Measurements from ENCODE around the gene KIF16B.

The KIF16B gene

DNA sequence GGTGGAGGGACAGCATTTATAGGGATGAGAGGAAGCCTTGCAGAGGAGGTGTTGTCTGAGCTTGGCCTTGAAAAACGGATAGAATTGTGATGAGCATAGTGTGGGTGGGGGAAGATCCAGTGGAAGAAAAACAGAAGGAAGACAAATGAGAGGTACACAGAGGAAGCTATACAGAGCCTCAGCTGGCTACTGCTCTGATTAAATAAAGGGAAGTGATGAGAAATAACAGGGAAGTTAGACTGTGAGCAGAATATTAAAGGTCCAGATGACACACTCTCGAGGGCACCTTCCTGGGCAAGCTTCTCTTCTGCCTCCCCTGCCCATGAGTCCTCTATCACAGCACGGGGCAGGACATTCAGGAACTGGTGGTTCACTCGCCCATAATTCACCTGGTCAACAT lies 182.3 kb downstream of the KIF16B start:
- no peak for DNase-seq

DNA sequence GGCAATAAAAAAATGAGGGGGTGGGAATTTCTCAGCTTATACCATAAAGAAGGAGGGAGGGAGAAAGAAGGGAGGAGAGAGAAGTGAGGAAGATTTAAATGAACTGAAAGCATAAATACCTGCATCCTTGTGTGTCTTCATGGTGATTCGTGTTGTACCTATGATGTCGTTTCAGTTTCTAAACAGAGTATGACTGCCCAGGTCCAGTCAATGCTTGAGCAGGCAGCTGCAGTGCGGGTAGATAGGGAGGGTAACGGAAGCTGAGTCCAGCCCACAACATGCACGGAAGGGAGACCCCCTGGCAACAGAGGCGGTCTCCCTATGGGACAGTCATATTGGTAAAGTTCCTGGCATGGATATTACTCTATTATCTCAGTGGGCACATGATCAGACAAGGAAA lies 184.5 kb downstream of the KIF16B start:
- DNase-seq: no peak

DNA sequence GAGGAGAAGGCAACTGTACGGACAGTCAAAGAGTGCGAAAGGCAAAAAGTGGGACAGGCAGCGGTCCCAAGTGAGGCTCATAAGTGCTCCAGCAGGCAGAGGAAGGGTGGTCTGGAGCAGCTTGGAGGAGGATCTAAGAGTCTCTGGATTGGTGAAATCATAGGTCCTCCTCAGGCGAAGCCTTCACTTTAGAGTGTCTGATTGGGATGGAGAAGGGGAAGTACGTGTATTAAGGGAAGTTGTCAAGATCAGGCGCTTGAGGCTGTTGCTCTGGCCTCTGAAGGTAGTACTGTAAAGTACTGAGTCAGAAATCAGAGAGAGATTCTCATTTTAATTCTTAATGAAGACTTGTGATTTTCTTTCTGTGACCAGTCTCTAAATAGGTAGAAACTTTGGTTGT lies 185.6 kb downstream of the KIF16B start:
- DNase-seq: no peak

DNA sequence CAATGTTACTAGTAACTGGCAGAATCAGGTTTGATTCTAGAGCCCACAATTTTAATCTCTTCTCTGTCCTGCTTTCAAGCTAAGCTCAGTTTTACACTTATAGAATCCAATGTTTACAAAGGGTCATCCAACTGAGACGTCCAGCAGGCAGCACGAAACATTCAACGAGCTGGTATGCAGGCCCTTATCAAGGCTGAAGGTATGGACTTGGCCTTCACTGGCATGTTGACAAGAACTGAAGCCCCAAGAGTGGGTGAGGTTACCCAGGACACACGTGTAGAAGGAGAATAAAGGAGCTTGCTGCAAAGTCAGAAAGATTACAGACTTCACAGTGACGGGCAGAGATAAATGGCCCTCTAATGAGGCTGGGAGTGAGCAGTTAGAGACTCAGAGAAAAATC lies 187.4 kb downstream of the KIF16B start:
- DNase-seq: no peak

DNA sequence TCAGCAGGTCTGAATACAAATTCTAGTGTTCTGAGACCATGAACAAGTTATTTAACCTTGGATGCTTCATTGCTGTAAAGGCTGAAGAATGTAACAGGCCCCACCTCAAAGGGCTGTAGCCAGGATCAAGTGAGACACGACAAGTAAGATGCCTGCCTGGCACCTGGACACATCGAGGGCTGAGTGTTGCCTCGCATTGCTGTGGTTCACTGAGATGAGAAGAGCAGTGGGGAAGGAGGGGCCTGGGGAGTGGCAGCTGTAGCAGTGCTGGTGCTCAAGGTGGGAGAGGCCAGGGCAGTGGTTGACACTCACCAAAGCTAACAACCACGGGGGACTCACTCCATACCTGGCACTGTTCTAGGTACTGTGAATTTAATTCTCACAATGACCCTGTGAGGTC lies 187.8 kb downstream of the KIF16B start:
- no peak for DNase-seq

DNA sequence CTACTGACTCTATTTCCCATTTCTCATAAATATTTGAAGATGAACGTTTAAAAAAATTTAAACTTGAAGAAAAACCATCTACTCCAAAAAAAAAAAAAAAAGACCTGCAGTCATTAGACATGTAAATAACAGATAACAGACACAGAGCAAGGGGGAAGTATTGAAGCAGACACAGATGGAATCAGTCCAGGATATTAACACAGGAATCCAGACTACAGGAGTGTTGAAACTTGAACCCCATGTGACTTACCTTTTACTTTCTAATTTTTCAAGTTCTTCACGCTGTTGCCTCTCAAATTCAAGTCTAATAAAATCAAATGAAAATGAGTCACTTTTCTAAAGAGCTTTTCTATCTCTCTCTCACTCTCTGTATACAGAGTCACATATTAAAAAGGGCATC lies 191.8 kb downstream of the KIF16B start:
- DNase-seq: no peak

DNA sequence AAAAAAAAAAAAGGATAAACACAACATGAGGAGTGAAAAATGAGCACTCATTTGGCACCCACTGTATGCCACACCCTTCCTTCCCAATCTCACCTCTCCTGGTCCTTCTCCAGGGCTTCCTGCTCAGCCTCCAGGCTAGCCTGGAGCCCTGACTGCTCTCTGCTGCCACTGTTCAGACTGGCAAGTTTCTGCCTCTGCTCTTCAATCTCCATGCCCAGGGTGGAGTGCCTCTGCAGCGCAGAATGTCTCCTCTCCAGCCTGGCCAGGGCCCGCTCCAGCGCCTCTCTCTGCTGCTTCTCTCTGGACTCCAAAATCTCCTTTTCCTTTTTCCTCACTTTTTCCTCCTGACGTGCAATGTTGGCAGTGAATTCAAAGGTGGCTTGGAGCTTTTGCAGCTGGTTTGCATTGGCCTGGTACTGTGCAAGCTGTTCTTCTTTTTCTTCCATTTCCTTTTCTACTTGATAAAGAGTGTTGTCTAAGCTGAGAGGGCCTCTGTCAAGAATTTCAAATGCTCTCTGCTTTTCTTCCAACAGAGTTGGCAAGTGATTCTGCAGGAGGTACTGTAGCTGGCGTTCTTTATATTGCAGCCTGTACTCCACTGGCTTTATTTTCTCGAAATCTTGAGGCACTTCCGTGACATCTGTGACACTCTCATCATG lies 194.4 kb downstream of the KIF16B start:
- DNase-seq: no peak

DNA sequence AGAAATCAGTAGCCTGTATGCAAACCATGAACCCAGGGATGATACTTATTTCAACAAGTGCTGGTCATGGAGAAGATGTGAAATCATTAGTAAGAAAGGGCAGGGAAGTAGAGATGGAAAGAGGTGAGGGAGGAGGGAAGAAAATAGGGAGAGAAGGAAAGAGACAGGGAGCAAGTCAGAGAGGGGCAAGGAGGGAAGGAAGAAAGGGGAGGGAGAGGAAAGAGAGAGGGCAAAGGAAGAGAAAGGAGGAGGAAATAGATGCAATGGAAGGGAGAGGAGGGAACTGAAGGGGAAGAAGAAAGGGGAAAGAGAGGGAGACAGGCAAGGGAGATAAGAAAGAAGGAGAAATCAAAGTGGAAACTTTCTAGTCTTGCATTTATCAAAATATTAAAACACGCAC lies 195.1 kb downstream of the KIF16B start:
- no peak for DNase-seq

DNA sequence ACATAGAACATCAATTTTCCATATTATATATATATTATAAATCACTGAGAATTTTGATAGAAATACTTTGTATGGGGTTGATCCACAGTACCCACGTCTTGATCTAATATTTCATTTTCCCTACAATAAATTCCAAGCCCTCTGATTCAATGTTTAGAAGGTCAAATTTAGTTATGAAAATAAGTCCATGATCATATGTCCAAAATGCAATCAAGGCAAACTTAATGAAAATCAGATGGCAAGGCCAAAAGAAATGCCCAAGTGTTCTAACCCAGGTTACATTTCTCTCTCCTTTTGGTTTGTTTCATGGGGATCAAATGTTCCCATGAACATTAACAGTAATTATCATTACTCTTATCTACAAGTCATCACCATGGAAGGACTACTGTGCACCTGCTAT lies 203.8 kb downstream of the KIF16B start:
- DNase-seq: no peak

DNA sequence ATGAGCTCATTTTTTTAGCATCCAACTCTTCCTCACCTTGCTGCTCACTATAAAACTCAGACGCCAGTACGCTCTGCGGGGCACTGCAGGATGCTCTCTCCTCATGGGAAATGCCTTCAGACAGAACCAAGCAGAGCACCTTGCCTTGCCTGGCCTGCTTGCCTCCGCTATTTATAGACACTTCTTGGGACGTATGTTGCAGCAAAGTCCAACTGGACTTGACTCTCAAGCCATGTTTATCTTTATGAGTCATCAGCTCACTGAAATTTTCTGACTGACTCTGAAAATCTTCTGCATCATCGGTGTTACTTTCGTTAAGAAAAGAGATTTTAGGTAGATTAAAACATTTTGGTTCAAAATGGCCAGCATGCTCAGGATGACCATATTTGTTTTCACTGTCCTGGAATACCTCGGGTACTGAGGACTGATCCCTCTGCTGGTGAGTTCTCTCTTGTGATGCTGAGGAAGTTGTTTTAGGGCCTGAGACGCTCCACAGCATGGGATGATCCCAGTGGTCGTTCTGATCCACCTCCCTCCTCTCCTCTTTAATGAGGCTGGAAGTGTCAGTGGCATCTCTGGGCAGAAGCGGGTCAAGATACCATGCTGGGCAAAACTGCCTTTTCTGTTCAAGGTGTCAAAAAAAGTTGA lies 204.5 kb downstream of the KIF16B start:
- no peak for DNase-seq

DNA sequence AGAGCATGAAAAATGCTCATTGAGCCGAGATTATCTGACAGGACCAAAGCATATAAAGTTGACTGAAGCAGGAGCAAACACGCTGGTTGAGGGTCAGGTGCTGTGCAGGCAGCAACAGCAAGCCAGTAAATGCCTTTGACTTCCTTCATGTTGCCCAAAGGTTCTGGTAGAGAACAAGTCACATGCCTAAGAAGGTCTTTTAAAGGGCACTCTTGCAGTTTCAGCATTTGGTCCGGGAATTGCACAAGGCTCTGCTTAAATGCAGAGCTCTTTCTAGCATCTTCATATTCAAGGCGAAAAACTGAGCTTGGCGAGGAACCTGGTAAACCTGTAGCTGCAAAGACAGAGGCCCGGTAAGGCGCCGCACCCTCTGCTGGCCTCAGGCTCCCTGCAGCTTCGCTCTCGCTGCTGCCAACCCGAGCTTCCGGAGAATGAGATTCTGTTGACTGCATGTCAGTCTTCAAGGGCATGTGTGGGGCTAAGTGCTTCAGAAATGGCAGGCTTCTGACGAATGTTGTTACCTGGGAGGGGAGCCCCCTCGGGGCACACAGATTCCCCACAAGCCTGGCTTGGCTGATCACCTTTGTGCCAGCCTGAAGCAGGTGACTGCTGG lies 205.2 kb downstream of the KIF16B start:
- no peak for DNase-seq

DNA sequence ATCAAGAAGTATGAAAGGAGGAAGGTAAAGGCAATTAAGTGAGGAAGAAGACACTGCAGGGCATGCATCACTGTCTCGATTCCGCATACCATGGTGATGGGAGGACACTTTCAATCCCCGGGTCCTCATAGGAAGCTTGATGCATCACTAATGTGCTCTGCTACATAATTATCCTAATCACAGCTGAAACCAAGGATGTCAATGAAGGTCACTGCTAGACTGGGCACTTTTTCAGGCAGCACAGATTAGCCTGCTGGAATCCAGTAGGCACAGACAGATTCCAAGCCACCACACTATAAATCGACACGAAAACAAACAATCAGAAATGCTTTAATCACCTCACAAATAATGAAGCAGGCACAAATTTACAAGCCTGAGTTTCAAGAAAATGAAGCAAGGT lies 206.7 kb downstream of the KIF16B start:
- no peak for DNase-seq

DNA sequence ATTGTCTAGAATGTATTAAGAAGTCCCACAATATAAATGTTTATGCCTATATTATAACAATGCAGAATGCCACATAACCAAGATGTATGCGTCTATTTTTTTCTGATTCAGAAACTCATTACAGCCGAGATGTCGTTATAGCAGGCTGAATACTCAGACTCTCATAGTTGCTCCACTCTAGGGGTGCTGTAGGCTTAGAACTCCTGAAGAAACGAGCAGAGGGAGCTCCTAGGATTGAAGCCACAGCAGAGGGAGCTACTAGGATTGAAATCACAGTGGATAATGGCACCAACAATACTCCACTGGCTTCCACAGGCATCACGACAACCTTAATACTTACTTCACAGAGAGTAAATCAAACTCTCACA lies 208.9 kb downstream of the KIF16B start:
- no peak for DNase-seq

DNA sequence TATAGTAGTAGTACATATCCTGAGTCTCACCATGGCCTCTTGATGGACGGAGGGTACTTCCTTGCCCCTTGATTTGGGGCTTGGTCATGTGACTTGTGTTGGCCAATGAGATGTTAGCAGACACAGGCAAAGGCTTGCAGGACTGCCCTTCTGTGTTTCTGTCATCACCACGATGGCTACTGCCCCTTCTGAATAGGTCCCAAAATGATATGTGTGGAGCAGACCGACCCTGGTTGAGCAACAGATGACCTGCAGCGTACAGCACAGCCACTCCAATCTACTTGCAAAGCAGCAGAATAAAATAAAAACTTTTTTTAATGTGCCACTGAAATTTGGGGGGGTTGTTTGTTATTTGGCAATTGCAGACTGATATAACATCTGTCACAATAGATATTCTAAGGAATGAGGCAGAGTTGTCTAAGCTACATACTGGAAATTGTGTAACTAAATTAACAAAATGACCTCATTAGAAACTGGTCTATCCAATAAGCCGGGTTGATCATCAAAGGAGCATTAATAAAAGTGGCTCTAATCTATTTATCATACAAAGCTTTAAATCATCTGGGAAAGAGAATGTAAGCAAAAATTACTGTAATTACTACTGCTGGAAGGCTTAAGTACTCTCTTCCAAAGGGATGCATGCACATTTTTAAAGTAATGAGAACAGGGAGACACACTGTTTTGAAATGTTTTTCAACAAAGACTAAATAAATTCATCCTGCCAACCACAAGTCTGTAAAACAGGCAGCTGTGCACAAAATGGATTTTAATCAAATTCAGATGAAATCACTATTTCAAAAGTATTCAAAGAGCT lies 209.5 kb downstream of the KIF16B start:
- DNase-seq: no peak

DNA sequence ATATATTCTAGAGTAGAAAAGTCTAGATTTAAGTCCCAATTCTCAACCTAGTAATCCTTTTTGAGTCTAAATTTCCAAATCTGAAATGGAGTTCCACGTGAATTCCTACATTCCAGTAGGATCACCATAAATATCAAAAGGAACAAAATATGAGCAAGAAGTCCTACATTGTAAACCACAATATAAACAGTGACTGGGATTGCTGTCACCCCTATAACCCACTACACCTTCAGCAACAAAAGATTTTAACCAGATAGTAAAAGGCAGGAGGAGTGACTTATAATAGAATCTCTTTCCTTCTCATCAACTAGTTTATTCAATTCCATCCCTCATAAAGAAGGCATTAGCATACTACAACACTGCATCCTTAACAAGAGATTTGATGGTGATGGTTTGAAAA lies 210.6 kb downstream of the KIF16B start:
- DNase-seq: no peak

DNA sequence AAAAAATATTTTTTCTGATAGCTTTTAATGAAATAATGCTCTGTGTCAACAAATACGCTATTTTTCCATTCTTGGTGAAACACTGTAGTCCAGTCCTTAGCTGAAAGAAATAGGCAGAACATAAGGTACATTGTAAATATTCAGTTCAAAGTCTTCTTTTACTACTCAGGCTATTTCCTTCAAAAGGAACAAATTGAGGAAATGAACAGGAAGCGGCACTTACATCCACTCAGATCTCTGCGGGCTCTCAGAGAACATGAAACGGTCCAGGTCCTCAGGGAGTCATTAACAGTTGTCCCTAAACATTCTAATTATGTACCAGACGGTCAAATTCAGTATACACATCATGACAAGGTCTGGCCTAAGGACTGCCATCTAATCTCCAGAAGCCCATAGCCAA lies 212.6 kb downstream of the KIF16B start:
- DNase-seq: no peak

DNA sequence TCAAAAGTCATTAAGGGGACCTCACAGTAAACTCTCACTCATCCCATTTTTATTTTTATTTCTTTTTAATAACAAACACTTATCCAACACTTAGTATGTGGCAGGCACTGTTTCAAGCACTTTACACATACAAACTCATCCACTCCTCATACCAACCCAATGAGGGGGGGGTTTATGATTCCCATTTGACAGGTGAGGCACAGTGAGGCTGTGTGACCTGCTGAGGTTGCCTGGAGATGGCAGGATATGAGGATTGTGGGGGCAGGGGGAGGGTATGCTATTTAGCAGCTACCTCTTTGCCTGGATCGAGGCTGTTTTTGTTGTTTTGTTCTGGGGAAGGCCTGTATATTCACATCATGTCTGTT lies 219.8 kb downstream of the KIF16B start:
- no peak for DNase-seq

DNA sequence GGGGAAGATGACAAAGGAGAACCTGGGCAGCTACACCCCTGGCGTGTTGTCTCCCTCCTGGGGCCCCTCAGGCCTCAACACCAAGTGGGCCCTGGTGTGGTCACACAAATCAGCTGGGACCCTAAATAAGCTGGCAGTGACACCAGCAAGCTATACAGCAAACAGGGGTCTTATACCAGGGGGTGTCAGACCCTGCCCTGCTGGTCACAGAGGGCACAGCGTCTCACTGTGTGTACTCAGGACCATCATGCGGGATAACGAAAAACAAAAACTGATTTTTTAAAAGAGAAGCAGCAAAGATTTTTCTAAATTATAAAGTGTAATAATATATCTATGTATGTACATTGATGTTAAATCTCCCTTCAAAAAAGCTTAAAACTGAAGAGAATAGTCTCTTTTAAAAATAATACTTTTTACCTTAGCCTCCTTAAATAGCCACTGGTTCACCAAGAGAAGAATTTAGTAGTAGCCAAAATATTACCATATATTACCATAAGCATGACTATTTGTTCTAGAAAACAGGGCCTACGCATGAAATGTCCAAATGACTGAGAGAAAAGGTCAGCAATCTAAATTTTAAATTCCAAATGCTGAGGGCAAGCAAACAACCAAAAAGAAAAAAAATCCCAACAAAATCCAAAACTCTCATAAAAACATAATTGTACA lies 220.4 kb downstream of the KIF16B start:
- no peak for DNase-seq

DNA sequence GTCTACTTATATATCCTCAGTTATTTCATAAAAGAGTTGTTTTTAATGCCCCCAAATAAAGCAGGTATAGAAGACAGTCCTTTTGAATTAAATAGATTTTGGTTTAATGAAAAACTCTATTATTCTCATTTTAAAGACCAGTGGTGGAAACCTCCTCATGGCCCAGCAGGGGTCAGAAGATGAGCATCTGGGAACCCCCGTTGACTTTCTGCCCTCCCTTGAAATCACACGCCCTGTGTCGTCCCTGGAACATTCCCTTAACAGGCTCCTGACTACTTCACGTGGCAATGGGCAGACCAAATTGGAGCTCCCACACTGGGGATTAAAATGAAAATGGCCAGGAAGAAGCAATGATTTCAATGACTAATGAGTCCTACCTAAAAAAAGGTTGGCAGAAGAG lies 220.9 kb downstream of the KIF16B start:
- no peak for DNase-seq

DNA sequence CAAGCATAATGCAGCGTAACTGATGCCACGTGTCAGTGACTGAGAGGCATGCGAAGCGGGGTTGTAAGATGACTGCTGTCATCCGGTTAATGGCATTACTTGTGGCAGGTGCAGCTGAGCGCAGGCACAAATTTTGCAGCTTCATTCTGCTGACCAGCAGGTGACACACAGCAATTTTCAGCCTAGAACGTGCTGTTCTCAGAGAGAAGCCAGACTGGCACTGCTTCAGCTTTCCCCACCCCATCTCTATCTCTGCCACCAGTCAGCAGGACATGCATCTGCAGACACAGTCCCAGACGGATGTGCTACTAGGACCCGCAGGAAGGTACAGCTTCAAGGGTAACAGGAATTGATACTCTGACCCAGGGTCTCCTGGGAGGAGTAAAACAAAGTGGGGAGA lies 221.8 kb downstream of the KIF16B start:
- DNase-seq: no peak

DNA sequence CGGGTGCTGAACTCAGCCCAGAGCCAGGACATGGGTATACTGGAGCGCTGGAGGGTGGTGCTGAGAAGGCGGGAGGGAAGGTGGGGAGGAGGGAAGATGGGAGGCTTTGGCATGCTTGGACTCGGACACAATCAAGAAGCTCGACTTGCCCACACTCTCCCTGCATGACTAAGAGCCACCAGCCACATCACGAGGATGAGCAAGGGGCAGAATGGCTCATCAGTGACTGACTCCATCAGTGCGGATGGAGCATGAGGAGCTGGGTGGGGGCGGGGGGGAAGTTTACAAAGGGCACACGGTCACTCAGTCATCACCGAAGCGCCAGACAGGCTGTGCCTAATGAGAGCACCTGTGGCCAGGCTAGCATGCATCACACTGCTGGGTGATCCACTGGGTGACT lies 222.8 kb downstream of the KIF16B start:
- no peak for DNase-seq

DNA sequence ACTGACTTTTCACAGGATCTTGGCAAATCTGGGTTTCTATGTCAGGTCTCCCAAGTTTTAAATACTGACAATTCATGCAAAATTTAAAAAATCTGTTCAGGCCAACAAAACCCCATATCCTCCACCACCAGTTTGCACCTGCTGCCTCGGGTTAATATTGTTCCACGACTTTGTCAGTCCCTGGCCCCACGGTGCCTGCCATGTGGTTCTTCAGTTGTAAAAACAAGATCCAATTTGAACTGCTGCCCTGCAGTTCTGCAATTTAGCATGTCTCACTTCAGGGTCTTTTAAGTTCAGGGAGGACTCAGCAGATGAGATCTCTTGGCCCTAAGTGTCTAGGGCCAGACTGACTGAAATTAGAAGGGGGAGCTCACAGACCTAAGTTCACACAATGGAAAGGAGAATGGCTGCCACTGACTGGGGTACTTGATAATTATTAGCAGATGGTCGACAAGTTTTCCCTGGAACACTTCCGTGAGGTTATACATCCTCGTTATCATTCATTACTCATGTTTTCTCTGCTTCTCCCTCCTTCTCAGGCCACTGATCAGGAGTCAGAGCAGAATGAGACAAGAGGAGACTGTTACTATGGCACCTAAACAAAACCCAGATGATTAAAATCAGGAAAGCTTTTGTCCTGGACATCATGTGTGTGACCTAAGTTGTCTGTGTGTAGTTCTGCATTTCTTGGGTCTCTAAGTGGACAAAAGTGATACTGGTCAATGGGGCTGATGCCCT lies 223.6 kb downstream of the KIF16B start:
- no peak for DNase-seq

DNA sequence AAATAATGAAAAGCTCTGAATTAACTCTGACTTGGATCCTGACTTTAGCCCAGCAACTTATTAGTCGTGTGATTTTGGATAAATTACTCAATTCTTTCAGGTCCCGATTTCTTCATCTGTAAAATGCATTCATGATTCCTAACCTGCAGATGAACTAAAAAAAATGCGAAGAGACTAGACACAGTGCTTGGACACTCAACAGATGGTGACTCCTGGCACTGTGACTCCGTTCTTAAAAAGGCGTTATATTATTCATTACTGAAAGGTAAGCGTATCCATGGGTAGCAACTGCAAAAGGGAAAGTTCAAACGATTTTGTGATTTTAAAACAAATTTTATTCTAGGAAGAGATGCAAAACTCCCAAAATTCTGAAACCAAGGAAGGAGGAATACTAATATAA lies 226.3 kb downstream of the KIF16B start:
- no peak for DNase-seq

Measured in NCI-H226 (cell line).